Subcutaneous adipose tissue (tissue), 4 donors: ENCODE data around the gene STAT5A. TPM values are rescaled to one million over a fixed set of nuclear protein-coding genes. Genes with fewer than 3 reads are reported as not detected.

Experiments
- CTCF ChIP-seq: fragments of 450-650 bp; IDR thresholded peaks from one replicate; pipeline ENCODE4 v1.5.1; 2016; ENCODE audit warnings: low read depth, mild to moderate bottlenecking, control low read depth, antibody characterized with exemption, moderate library complexity
- total RNA-seq, 4 donors: library from RNA; depleted of rRNA; stranded (reverse); fragments of >200 nt; gene quantifications; one replicate each; pipeline ENCODE4 v1.1.0, GENCODE V29; 2016

Gene STAT5A
- total RNA-seq, 4 donors from 2014 or later: 158 to 721 (median 285) TPM

GRCh38 chr17:42291129-42291528 lies 2.8 kb downstream of the STAT5A start:
- TF ChIP-seq CTCF: no peak

- TF ChIP-seq CTCF: no peak
Observed at GRCh38 chr17:42294469-42295398, 6.4 kb downstream of the STAT5A start.

- no peak for TF ChIP-seq CTCF
Observed at GRCh38 chr17:42296012-42296411, 7.7 kb downstream of the STAT5A start.

- TF ChIP-seq CTCF: no peak
Observed at GRCh38 chr17:42301022-42301421, 12.7 kb downstream of the STAT5A start.

- no peak for TF ChIP-seq CTCF
Observed at GRCh38 chr17:42303694-42304093, 15.4 kb downstream of the STAT5A start.

GRCh38 chr17:42304187-42305030 lies 16.1 kb downstream of the STAT5A start:
- TF ChIP-seq CTCF: no peak
